Peyer's patch (tissue), 4 donors: ENCODE results near the gene DNAI1.

Experiments
- POLR2A ChIP-seq, 2 donors: fragments of 450-650 bp; IDR thresholded peaks; one replicate each; pipeline ENCODE4 v1.5.1; 2017; ENCODE audit warnings: antibody characterized with exemption in 2 of 2, mild to moderate bottlenecking in 2 of 2, moderate library complexity in 2 of 2
- TF ChIP-seq, protein P1 (sequence below), 6 experiments: fragments of 450-650 bp in 4 of 6; fragments of 200-600 bp in 2 of 6; sonication (generic) in 1 of 6; IDR thresholded peaks; one replicate each; pipeline ENCODE4 v1.5.1; 2017 to 2019; ENCODE audit warnings: antibody characterized with exemption in 6 of 6, mild to moderate bottlenecking in 3 of 6, moderate library complexity in 1 of 6

DNA sequence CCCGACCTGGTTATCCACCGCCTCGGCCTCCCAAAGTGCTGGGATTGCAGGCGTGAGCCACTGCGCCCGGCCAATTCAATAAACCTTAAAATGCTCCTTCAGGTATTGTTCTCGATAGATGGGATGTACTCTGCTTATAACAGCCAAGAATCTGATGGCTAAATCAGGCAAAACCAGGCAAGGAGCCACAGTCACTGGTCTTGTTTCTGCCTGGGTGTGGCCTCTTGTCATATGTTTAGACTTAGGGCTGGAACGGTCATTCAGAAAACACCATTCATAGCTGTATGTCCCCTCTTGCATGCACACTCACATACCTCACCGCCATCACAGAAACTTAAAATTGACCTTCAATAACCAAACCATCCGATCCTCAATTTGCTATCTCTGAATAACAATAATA is 8.0 kb upstream of the DNAI1 start:
- TF ChIP-seq POLR2A (IDR thresholded peaks at IDR 0.05), result no peak
- TF ChIP-seq, protein P1, sequence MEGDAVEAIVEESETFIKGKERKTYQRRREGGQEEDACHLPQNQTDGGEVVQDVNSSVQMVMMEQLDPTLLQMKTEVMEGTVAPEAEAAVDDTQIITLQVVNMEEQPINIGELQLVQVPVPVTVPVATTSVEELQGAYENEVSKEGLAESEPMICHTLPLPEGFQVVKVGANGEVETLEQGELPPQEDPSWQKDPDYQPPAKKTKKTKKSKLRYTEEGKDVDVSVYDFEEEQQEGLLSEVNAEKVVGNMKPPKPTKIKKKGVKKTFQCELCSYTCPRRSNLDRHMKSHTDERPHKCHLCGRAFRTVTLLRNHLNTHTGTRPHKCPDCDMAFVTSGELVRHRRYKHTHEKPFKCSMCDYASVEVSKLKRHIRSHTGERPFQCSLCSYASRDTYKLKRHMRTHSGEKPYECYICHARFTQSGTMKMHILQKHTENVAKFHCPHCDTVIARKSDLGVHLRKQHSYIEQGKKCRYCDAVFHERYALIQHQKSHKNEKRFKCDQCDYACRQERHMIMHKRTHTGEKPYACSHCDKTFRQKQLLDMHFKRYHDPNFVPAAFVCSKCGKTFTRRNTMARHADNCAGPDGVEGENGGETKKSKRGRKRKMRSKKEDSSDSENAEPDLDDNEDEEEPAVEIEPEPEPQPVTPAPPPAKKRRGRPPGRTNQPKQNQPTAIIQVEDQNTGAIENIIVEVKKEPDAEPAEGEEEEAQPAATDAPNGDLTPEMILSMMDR (IDR thresholded peaks at IDR 0.05), result no peak
